Cardiac fibroblast (primary cell): Measurements from ENCODE around the gene CLK2.

Experiments
- DNase-seq, 2 donors: peaks; one replicate each; pipeline versions ENCODE4 v3.0.0 to v3.0.0-alpha.2; 2010; ENCODE audit warnings: low read depth in 2 of 2
- H3K4me3 ChIP-seq, 2 donors: replicated peaks in 1 of 2; 1 replicate in 1 of 2; 2 replicates in 1 of 2; pipeline ENCODE4 v1.5.1; 2011; ENCODE audit warnings: low read depth in 2 of 2, low read length in 2 of 2, mild to moderate bottlenecking in 2 of 2, moderate library complexity in 1 of 2
- CTCF ChIP-seq: IDR thresholded peaks from one replicate; pipeline ENCODE4 v1.5.1; 2011; ENCODE audit warnings: low read depth, mild to moderate bottlenecking, low read length, inconsistent platforms

Gene CLK2

GRCh38 chr1:155277902-155278688 lies 4.8 kb upstream of the CLK2 start:
- peak; percentile 19 to 29 for DNase-seq
- H3K4me3 ChIP-seq = peak overlapping the region; percentile 70 to 73
- TF ChIP-seq CTCF = peak; percentile 47

- TF ChIP-seq CTCF = peak; percentile 31
Observed at GRCh38 chr1:155277070-155277901, 4.0 kb upstream of the CLK2 start, which contains the start of gene HCN3. TSS of gene HCN3 (plus strand) at chr1:155277463. CDS start at chr1:155277591, 128 bp downstream.

GRCh38 chr1:155272466-155273342 lies 600 bp downstream of the CLK2 start:
- H3K4me3 ChIP-seq = peak overlapping the region; percentile 73 to 88
- no peak for TF ChIP-seq CTCF
- DNase-seq = peak; percentile 65

More at GRCh38 chr1:155277070-155277901, 4.0 kb upstream of the CLK2 start, which contains the start of gene HCN3:
- peak within 1 kb of the TSS; percentile 70 to 73 for H3K4me3 ChIP-seq
- peak; percentile 96 to 97 for DNase-seq

GRCh38 chr1:155269381-155269780 lies 3.9 kb downstream of the CLK2 start:
- no peak for TF ChIP-seq CTCF
- no peak overlapping the region for H3K4me3 ChIP-seq
- DNase-seq = no peak

GRCh38 chr1:155268630-155269029 lies 4.7 kb downstream of the CLK2 start:
- no peak overlapping the region for H3K4me3 ChIP-seq
- TF ChIP-seq CTCF = no peak
- no peak for DNase-seq

GRCh38 chr1:155267373-155267772 lies 5.9 kb downstream of the CLK2 start:
- no peak for TF ChIP-seq CTCF
- no peak for DNase-seq
- no peak overlapping the region for H3K4me3 ChIP-seq
